ENCODE results near the gene KPNA1.

- TF ChIP-seq CTCF (IDR thresholded peaks at IDR 0.05) = no peak
- no peak for TF ChIP-seq POLR2A (IDR thresholded peaks at IDR 0.05)
These were observed 115.8 kb downstream of the KPNA1 start for GRCh38 chr3:122398920-122399319.
